GM19043 (cell line): ENCODE measurements around the gene NCKAP5.
"Not testable (repeated sequence)": the region's sequence is repeated elsewhere in the genome, so short reads cannot be mapped to it uniquely, and the experiment has no call there.

ENCODE experiments used
- ATAC-seq: cut with Tn5 transposase; IDR thresholded peaks from one replicate; pipeline ENCODE4 v1.9.1; 2021; ENCODE audit warnings: low read depth; ENCODE audit not compliant: unreplicated experiment

The NCKAP5 gene

GRCh38 chr2:132876745-132877391, 691.4 kb downstream of the NCKAP5 start:
- ATAC-seq = no peak

- no peak for ATAC-seq
Observed at GRCh38 chr2:132875193-132875592, 693.1 kb downstream of the NCKAP5 start.

DNA sequence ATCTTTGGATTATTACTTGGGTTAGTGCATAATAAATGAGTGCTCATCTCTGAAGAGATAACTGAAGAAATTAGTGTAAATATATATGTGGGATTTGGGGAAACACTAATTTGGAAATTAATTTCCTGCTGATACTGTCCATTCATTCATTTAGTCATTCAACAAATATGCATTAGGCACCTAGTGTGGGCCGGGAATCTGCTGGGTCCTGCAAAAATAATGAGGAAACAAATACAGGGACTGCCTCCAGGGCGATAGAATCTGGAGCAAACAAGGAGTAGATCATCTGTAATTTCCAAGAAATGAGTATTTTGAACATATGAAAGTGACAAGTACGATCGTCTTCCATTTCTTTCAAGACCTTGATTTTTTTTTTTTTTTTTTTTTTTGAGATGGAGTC, 694.5 kb downstream of the NCKAP5 start:
- ATAC-seq = no peak

DNA sequence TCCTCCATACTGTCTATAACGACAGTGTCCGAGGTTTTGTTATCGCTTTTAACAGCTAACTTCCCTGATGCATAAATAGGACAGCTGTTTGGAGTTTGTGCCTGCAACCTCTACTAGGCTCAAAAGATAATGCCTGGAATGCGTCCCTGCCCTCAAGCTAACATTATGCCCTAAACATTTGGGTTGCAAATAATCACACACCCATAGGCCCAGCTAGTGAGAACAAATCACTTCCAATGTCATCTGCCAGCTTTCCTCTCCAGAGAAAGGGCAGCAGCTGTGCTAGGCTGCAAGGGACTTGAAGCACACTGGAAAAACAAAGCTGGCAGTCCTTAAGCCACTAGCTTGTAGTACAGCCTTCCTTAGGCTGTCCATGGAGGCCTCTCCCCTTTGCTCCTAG, 696.4 kb downstream of the NCKAP5 start:
- no peak for ATAC-seq

- no peak for ATAC-seq
Observed at GRCh38 chr2:132863961-132864360, 704.3 kb downstream of the NCKAP5 start.

DNA sequence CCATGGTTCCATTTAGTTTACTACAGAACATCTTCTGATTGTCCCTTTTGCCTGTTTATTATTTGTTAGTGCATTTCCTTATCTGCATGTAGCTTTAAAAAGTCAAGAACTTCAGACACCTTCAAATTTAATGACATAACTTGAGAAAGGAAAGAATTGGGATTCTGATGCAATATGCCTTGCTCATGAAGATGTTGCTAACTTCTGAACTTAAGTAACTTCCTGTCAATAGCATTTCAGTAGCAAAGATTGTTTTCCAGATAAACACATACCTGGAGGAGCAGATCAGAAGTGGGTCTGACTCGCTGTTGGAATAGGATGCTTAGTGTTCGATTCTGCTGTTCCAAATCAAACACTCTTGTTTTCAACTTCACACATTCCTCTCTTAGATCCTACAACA, 708.0 kb downstream of the NCKAP5 start:
- ATAC-seq = no peak

- no peak for ATAC-seq
Observed at GRCh38 chr2:132859590-132859989, 708.7 kb downstream of the NCKAP5 start.

DNA sequence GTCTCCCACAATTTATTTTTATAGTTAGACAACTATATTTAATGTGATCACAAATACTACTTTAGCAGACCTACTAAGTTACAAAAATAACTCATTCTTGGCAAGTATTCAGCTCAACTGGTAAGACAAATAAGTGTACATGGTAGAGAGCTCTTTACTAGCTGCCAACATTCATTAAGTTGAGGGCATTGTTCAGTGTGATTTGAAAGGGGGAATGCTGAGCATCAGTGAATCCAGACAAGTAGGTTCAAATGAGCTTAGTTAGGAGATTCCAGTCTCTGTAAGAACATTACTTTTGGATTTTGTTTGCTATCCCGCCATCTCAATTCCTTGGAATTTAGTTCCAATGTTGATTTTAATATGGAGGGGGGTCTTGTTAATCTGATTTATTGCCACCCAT, 710.9 kb downstream of the NCKAP5 start:
- ATAC-seq = no peak

GRCh38 chr2:132850688-132851087, 717.6 kb downstream of the NCKAP5 start:
- no peak for ATAC-seq

- no peak for ATAC-seq
Observed at GRCh38 chr2:132849118-132849517, 719.1 kb downstream of the NCKAP5 start.

DNA sequence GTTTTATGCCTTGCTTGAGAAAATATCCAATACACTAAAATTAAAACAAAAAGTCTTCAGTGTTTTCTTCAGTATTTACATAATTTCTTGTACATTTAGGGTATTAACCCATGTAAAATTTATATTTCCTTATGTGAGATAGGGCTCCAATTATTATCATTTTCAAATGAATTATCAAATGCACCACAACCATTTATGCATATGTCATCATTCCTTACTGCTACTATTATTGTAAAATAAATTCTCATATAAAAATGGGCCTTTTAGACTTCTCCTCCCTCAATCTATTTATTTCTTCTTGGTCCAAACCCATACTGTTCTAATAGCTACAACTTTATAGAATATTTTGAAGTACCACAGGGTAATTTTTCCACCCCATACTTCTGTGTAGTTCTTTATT, 722.9 kb downstream of the NCKAP5 start:
- no peak for ATAC-seq

- no peak for ATAC-seq
Observed at GRCh38 chr2:132844585-132844984, 723.7 kb downstream of the NCKAP5 start.

- no peak for ATAC-seq
Observed at GRCh38 chr2:132837769-132838168, 730.5 kb downstream of the NCKAP5 start.

DNA sequence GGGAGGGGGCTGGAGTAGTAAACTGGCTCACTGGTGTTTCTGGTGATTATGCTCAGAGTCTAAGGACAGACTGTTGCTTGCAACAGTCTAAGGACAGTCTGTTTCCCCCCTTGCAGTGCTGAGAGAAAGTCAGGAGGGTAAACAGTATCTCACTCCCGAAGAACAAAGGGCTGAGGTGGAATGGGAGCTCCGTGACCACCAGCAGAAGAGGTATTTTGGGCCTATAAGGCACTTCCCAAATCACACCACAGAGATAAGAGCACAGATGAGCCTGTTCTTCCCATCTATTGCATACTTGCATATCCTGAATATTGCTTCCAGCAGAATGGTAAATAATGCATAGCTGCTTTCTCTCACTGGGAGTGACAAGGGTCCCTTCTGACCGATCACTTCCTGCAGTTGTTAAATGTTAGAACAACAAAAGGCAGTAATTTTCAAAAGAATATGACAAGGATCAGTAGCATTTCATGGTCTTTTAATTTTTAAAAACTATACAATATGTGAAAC, 737.9 kb downstream of the NCKAP5 start:
- ATAC-seq = no peak

DNA sequence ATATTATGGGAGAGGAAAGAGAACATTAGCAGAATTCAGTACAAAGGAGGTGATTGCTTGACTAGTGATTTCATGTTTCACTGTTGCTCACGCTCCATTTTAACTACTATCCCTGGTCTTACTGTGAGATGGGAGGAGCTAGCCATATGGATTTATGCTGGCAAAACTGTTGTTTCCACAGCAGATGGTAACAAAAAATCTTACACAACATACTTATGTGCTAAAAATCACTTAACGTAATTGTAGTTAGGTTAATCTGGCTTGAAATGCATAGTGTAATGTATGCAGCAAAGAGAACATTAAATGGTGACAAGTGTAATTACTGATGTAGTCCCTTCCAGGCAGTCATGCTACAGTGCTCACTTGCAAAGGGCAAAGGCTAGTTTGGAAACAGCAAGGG, 742.7 kb downstream of the NCKAP5 start:
- no peak for ATAC-seq

GRCh38 chr2:132824716-132825115, 743.5 kb downstream of the NCKAP5 start:
- ATAC-seq = no peak

DNA sequence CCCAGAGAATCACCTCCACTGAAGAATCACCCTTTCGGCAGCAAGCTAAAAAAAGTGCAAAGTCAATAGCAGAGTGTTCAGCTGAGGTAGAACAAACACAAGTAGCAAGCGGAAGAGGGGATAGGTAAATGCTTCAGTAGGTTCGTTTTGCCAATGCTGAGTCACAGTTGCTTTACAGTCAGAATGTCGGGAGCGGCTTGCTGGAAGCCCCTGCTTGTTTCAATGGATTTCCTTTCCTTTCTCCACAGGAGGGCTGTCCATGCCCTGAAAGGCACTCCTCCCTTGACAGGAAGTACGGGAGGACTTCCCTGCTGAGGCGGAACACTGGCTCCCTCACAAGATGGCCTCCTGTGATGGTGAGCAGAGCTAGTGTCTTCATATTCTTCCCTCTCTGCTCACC, 752.0 kb downstream of the NCKAP5 start:
- ATAC-seq = no peak

GRCh38 chr2:132815516-132815915, 752.7 kb downstream of the NCKAP5 start:
- ATAC-seq = no peak

- ATAC-seq = no peak
Observed at GRCh38 chr2:132814651-132815050, 753.6 kb downstream of the NCKAP5 start.

GRCh38 chr2:132813422-132813821, 754.8 kb downstream of the NCKAP5 start:
- ATAC-seq = no peak

- ATAC-seq = no peak
Observed at GRCh38 chr2:132811148-132811915, 756.9 kb downstream of the NCKAP5 start.

GRCh38 chr2:132809962-132810361, 758.3 kb downstream of the NCKAP5 start:
- not testable (repeated sequence) for ATAC-seq
